GM18511 (cell line): ENCODE results near the gene ACAP2.
A peak's percentile ranks its signal among the peaks of the same experiment; 100 is the strongest.

ENCODE experiments used
- ATAC-seq: cut with Tn5 transposase; IDR thresholded peaks from one replicate; pipeline ENCODE4 v1.9.1; 2021; ENCODE audit warnings: mild to moderate bottlenecking, moderate library complexity; ENCODE audit not compliant: unreplicated experiment

Gene ACAP2

DNA sequence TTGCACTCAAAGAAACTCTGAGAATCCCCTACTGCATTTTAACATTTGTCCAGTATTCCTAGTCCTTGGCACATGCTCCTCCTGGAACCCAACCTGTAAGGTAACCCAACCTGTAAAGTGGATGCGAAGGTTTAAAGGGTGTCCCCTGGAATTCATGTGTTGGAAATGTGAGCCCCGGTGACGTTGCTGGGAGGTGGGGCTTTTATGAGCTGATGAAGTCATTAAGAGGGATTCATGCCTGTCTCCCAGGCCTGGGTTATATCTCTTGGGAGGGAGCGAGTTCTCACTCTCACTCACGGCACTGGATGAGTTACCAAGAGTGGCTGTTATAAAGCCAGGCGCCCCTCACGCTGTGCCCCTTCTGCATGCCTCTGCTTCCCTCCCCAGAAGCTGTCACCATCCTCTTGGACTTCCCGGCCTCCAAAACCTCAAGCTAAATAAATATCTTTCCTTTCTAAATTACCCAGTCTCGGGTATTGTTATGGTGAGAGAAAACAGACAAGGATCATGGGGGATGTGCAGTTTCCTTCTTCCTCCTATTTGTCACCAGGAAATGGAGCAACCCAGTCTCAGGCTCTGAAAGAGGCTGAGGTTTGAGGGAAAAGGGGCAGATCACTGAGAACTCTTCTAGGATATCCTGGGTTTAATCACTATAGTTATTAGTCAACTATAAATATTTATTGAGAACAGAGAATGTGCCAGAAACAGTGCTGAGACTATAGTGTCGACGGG, 179.5 kb downstream of the ACAP2 start:
- ATAC-seq, result no peak

DNA sequence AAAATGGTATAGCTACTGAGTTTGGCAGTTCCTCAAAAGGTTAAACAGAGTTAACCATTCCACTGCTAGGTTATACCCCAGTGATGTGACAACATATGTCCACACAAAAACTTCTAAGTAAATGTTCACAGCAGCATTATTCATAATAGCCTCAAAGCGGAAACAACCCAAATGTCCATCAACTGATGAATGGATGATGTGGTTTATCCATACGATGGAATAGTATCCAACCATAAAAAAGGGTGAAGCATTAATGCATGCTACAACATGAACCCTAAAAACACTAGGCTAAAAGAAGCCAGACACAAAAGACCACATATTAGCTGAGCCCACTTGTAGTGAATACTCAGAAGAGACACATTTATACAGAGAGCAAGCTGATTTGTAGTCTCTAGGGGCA, 180.9 kb downstream of the ACAP2 start:
- no peak for ATAC-seq

DNA sequence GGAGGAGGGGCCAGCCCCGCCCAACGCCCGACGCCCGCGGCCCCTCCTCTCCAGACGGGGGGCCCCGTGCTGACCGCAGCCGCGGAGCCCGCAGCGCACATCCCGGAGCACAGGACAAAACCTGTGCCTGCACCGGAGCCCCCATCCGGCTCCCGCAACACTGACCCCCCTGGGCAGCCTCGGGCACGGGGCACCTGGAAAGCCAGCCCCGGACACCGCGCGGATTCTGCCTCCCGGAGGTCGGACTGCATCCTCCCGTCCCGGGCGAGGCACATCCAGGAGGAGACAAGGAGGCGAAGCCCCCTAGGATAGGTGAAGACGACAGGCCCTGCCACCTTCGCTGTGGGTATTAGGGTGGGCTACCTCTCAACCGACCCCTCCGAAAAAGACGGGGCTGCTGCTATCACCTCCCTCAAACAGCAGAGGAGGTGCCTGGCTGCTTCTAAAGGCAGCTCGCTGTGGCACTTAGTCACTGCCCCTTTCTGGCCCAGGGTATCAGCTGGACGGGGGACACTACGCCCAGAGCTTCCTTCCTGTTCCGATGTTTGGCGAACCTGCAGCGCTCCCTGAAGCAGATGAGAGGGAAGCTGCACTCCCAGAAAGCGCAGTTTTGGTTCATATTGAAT, 182.4 kb downstream of the ACAP2 start:
- peak; percentile 33 for ATAC-seq

DNA sequence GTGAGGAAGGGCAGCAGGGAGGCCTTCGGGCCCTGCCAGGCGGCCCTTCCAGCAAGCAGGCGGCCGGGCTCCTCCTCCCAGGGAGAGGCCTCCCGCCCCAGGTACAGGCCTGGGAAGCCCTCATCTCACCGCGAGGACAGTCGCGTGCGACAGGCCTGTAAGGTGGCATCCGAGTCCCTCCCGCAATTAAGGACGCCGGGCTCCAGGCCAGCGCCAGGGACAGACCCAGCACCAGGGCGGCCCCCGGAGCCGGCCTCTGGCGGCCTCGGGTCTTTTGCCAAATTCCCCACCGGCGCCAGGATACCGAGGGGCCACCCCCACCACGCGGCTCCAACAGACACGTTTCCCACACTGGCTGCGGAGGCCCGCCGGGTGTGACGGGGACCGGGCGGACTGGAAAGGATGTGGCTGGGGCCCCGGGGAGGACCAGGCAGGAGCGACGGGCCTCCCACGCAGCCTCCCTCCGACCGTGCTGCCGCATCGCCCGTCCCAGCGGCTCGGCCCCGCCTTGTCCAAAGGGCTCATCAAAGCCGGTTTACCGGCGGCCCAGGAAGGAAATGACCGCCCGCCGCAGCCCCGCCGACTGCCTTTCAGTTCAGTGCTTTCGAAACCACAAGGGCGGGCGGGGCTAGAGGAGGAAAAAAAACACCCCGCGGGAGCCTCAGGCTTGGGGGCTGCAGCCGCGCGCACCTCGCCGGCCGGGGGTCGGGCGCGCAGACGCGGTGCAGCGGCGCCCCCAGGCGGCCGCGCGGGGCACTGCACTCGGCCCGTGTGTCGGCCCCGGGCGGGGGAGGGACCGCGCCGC, 183.1 kb downstream of the ACAP2 start:
- ATAC-seq, result peak; percentile 83

GRCh38 chr3:195259154-195259474, 183.7 kb downstream of the ACAP2 start:
- peak; percentile 1 for ATAC-seq

GRCh38 chr3:195258449-195259153, 184.2 kb downstream of the ACAP2 start:
- no peak for ATAC-seq

DNA sequence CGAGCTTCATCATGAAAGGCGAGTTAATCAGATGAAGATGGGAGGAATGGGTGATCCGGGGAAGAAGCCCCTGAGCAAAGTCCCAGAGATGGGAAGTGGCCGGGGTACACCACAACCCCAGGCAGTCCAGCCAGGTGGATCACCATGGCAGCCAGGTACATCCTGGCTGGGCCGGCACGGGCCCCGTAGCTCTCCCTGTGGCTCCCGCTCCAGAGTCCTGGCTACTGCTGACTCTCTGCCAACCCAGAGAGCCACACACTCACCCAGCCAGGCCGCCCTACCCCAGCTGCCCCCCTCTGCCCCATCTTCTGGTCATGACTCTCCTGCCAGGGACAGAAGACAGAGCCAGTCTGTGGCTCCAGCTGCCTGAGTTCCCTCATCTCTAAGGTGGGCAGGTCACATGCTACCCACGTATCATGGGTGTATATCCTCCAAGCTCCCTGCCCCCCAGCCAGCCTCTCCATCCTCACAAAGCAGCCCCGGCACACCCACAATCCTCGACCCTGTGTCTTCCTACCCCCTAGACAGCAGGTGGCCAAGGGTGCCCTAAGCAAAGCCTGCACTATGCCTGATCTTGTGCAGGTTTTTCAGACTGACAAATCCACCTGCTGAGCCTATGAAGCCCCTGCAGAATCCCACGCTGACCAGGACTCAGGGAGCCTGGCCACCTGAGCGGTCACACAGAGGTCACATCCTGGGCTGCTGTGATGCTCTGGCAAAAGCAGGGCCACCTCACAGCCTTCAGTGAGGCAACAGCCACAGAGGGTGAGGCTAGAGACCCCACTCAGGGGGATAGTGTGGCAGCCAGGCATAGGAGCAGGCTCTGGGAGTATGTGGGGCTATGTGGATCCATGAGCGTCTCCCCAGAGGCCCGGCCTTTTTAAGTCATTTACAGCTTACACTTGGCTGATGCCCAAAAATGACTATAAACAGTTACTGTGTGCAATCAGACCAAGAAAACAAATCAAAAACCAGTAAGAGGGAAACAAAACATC, 185.1 kb downstream of the ACAP2 start:
- no peak for ATAC-seq

DNA sequence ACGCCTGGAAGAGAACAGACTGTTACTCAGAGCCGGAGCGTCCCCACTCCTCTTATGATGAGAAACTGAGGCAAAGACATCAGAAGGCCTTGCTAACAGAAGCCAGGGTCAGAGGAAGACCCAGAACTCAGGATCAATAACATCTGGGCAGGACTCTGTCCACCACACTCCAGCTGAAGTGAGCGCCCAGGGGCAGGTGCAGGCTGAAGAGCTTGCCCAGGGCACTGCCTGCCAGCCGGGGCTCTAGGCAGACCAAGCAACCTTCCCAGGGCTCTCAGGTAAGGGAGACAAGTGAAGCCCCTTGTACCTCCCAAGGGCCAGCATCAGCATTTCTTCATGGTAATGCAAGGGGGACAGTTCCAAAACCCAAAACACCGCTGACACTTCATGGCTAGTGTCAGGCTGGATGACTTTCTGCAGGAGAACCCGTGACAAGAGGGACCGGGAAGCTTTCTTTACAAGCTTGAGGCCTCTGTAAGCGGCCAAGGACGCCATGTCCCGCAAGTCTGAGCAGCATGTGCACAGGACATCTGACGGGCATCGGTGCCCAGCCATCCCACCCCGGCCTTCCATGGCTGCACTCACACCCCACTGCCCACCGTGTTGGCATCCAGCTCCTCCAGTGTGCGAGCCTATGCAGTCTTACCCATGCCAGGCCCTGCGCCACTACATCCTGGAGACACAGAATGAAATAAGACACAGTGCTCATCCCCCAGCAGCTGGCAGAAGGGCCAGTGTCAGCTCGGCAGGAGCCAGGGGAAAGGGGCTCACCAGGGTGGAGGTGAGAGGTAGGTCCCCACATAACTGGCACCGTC, 186.0 kb downstream of the ACAP2 start:
- no peak for ATAC-seq

DNA sequence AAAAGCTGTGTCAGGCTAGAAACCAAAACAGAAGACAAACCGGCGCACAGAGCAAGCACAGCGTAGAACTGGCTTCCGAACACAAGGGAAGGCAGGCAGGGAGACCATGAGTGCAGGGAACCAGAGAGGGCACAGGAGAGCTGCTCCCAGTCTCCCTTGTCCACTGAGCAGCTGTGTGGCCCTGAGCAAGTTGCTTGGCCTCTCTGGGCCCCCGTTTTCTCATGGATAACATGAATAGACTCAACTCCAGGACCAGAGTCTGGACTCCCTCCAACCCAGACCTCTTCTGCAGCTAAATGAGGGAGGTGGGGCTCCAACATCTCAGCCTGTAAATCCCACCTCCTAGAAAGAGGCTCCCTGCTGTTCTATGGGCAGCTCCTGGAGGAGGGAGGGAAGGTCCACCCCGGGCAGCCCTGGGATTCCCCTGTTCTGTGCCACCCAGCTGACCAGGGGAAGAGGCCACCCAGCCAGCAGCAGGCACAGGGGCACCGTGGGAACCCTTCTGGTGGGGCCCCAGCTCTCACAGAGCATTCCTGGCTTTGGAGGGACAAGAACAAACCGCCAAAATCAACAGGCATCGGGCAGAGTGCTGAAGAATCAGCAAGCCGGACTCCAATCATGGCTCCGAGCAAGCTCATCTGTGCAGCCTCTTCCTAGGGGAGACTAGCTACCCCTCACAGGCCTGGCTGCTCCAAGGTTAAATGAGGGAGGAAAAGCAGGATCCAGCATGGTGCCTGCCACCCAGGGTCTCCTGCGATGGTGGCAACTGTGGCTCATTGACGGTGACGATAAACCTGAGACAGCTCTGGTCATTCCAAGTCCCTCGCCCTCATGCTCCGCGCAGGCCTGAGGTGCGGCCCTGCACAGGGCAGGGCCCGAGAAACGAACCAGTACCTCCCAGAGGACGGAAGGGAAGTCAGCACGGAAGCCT, 187.0 kb downstream of the ACAP2 start:
- no peak for ATAC-seq

- no peak for ATAC-seq
Measured at GRCh38 chr3:195255176-195255500, 187.7 kb downstream of the ACAP2 start.

GRCh38 chr3:195254454-195255175, 188.2 kb downstream of the ACAP2 start:
- no peak for ATAC-seq

DNA sequence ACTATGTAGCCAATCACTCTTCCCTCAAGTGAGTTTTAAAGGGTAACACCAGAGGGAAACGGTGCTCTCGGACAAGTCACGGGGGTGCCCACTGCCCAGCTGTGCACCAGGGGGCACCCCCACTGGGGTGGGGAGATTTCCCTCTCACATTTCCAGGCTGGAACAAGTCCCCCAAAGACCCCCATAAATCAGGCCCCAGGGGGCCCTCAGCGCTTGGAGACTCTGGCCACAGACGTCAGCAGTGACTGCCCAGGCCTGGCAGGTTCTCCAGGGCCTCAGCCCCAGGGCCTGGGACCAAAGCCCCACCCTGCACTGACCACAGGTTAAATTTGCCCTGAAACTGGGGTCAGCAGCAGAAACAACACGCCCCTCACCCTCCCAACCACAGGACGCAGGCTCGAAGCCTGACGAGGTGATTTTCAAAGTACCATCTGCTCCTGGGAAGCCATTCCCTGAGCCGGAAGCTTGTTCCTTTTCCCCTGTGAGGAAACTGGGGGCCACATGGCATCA, 188.8 kb downstream of the ACAP2 start:
- no peak for ATAC-seq

DNA sequence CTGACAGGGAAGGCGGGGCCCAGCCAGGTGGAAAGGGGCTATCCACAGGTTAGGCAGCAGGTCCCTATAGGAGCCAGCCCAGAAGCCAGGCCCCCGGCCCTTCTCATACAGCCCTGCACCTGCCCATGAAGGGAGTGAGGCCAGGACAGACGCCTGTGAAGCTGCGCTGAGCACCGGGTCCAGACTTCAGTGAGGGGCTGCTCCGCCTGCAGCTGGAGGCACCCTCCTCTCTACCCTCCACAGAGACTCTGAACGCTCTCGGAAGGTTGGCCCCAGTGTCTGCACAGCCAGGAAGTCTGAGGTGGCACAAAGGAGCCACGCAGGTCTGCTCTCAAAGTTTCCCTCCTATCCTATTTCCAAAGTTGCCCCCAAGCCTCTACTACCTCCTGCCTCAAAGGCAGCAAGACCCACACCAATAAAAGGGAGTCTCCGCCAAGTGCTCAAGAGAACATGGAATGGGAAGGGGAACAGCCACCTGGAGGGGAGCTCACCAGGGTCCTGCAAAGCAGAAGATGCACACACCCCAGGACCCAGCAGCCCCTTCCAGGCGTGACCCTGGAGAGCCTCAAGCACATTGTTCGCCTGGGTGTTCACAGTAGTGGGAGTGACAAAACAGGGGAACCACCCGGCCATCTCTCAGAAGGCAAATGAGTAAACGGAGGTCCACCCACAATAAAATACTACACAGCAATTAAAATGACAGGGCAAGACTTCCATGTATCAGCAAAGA, 191.3 kb downstream of the ACAP2 start:
- ATAC-seq, result no peak

DNA sequence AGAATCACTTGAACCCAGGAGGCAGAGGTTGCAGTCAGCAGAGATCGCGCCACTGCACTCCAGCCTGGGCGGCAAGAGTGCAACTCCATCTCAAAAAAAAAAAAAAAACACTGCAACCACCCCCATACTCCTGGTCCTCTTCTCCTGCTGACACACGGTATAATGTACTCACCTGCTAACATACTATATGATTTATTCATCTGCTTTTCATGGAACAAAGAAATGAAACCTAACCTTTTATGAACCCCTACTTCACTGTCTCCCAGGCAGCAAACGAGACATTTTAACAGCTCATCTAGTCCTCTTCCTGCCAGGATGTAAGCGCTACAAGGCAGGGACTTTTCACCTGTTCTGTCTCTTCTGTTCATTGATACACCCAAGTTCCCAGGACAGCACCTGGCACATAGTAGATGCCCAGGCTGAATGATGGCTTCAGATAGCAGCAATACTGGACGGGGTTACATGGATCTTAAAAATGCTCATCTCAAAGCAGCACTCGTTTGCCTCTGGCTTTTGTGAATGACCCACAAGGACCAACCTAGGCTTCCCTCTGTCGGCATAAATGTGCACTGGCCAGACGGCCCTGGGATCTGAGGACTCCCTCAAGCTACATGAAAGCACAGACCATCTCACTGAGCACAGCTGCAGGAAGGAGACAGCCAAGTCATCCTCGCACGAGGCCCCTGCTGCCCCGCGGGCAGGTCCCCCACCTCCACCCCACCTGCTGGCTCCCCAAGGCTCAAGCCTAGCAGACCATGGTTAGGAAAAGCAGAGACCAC, 192.2 kb downstream of the ACAP2 start:
- peak; percentile 60 for ATAC-seq

DNA sequence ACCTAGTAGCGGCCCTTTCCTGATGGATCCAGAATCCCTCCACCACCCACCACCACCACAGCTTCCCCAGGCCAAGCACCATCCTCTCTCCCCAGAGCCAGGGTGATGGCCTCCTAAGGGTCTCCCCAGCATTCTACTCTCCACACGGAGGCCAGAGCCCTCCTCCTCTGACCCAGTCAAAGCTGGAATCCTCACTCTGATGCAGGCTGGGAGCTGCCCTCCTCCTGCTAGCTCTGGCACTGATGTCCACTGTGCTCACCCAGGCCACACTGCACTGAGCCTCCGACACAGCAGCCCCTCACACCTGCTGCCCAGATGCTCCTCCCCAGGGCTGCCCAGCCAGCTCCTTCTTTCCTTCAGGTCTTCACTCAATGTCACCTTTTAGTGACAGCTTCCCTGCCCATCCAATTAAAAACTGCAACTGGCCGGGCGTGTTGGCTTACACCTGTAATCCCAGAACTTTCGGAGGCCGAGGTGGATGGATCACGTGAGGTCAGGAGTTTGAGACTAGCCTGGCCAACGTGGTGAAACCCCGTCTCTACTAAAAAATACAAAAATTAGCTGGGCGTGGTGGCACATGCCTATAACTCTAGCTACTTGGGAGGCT, 192.9 kb downstream of the ACAP2 start:
- no peak for ATAC-seq
